Caco-2 (cell line): Measurements from ENCODE around the gene CCDC102A. TPM values are rescaled to one million over a fixed set of nuclear protein-coding genes. Genes with fewer than 3 reads are reported as not detected.

ENCODE experiments used
- BruUV-seq: library from RNA; stranded (reverse); fragments of 400-500 nt; replicated peaks from 2 replicates; lab custom pipeline; 2021; lab: Mats Ljungman, UMichigan
- CTCF ChIA-PET: fragments of 300-600 bp; sonication (Branson Sonifier 250); formaldehyde crosslinking; loops from one replicate; lab custom pipeline; 2022; ENCODE audit warnings: antibody characterized with exemption; lab: Charles Lee
- POLR2A ChIA-PET: fragments of 300-600 bp; sonication (Branson Sonifier 250); formaldehyde crosslinking; loops from one replicate; lab custom pipeline; 2022; ENCODE audit warnings: antibody characterized with exemption; lab: Charles Lee
- DNase-seq, 2 experiments: peaks; one replicate each; pipeline versions ENCODE4 v3.0.0 to v3.0.0-alpha.2; 2020 to 2022
- H3K27me3 ChIP-seq: replicated peaks from 2 replicates; pipeline ENCODE4 v1.6.0; 2011; ENCODE audit warnings: low read length; ENCODE audit not compliant: control insufficient read depth, insufficient read depth
- H3K36me3 ChIP-seq: 2 replicates; pipeline ENCODE4 v1.5.1; 2011; ENCODE audit warnings: low read length; ENCODE audit not compliant: control insufficient read depth, insufficient read depth
- H3K4me1 ChIP-seq: fragments of 250-450 bp; sonication (Bioruptor Pico); 2 replicates; pipeline ENCODE4 v1.5.1; 2020; ENCODE audit warnings: mild to moderate bottlenecking
- H3K4me3 ChIP-seq: 2 replicates; pipeline ENCODE4 v1.5.1; 2011; ENCODE audit warnings: low read depth, mild to moderate bottlenecking, control low read depth, low read length
- H3K9me3 ChIP-seq: fragments of 250-450 bp; sonication (Bioruptor Pico); 2 replicates; pipeline ENCODE4 v1.5.1; 2020; ENCODE audit warnings: mild to moderate bottlenecking, moderate library complexity
- H3K27ac Mint-ChIP-seq: one replicate; pipeline ENCODE4 v1.8.0; 2022; ENCODE audit warnings: mixed read lengths; ENCODE audit not compliant: unreplicated experiment
- H3K27me3 Mint-ChIP-seq: one replicate; pipeline ENCODE4 v1.8.0; 2022; ENCODE audit warnings: mixed read lengths; ENCODE audit not compliant: insufficient read depth, unreplicated experiment
- H3K36me3 Mint-ChIP-seq: one replicate; pipeline ENCODE4 v1.8.0; 2022; ENCODE audit warnings: mild to moderate bottlenecking, mixed read lengths; ENCODE audit not compliant: insufficient read depth, unreplicated experiment
- H3K4me1 Mint-ChIP-seq: one replicate; pipeline ENCODE4 v1.8.0; 2022; ENCODE audit warnings: low read depth, mixed read lengths; ENCODE audit not compliant: unreplicated experiment
- H3K4me3 Mint-ChIP-seq: one replicate; pipeline ENCODE4 v1.8.0; 2022; ENCODE audit warnings: mild to moderate bottlenecking, moderate library complexity, mixed read lengths; ENCODE audit not compliant: unreplicated experiment
- H3K9me3 Mint-ChIP-seq: one replicate; pipeline ENCODE4 v1.8.0; 2022; ENCODE audit warnings: mixed read lengths; ENCODE audit not compliant: unreplicated experiment
- intact Hi-C: fragments of 100-400 bp; cut with micrococcal nuclease; formaldehyde crosslinking; loops from one replicate; pipeline ENCODE4 v1.10.0; 2022; ENCODE audit not compliant: unreplicated experiment
- total RNA-seq: library from RNA; stranded (reverse); gene quantifications from 2 replicates; pipeline ENCODE4 v1.2.3, GENCODE V29; 2022
- TF ChIP-seq, protein P1 (sequence below), 2 experiments: fragments of 200-600 bp in 1 of 2; IDR thresholded peaks; 1 replicate in 1 of 2; 2 replicates in 1 of 2; pipeline versions ENCODE4 v1.5.1 to v1.8.0; 2011 to 2022; ENCODE audit warnings: antibody characterized with exemption in 1 of 2, control low read depth in 1 of 2, inconsistent platforms in 1 of 2, low read depth in 1 of 2, low read length in 1 of 2, mild to moderate bottlenecking in 1 of 2, moderate library complexity in 1 of 2; ENCODE audit not compliant: insufficient read depth in 1 of 2, severe bottlenecking in 1 of 2, unreplicated experiment in 1 of 2

The CCDC102A gene
- total RNA-seq, 1 experiment from 2014 or later: 11.8 TPM

DNA sequence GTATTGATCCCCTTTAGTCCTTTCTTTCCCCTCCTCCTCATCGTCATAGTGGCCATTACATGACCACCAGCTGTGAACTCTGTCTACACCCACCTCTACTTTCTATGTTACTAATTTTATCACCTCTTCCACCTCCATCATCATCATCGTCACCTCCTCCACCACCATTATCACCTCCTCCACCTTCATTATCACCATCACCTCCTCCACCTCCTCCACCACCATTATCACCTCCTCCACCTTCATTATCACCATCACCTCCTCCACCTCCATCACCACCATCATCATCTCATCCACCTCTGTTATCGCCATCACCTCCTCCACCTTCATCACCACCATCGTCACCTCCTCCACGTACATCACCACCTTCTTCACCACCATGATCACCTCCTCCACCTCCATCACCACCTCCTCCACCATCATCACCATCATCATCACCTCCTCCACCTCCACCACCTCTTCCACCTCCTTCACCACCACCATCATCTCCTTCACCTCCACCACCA lies 31.9 kb upstream of the CCDC102A start:
- Histone ChIP-seq H3K9me3 (no peaks in the 10 kb centered on the region), H3K27me3 (no peaks in the 10 kb centered on the region), H3K4me1 (no peaks in the 10 kb centered on the region), H3K4me3 (no peak overlapping the region), H3K36me3 (no peaks in the 10 kb centered on the region)
- POLR2A ChIA-PET: no interaction called here
- no TSS peak for BruUV-seq
- H3K4me3 Mint-ChIP-seq: no peak overlapping the region
- TF ChIP-seq, protein P1, sequence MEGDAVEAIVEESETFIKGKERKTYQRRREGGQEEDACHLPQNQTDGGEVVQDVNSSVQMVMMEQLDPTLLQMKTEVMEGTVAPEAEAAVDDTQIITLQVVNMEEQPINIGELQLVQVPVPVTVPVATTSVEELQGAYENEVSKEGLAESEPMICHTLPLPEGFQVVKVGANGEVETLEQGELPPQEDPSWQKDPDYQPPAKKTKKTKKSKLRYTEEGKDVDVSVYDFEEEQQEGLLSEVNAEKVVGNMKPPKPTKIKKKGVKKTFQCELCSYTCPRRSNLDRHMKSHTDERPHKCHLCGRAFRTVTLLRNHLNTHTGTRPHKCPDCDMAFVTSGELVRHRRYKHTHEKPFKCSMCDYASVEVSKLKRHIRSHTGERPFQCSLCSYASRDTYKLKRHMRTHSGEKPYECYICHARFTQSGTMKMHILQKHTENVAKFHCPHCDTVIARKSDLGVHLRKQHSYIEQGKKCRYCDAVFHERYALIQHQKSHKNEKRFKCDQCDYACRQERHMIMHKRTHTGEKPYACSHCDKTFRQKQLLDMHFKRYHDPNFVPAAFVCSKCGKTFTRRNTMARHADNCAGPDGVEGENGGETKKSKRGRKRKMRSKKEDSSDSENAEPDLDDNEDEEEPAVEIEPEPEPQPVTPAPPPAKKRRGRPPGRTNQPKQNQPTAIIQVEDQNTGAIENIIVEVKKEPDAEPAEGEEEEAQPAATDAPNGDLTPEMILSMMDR (IDR thresholded peaks at IDR 0.05; ENCODE audit: insufficient read depth in 1 of 2, low read depth in 1 of 2, low read length in 1 of 2, severe bottlenecking in 1 of 2, unreplicated experiment in 1 of 2): no peak
- no peaks in the 10 kb centered on the region for H3K27me3 Mint-ChIP-seq
- peaks cover 17% of the 10 kb centered on the region for H3K36me3 Mint-ChIP-seq
- no peak overlapping the region for H3K27ac Mint-ChIP-seq
- peaks cover 7% of the 10 kb centered on the region for H3K4me1 Mint-ChIP-seq
- DNase-seq: no peak
- CTCF ChIA-PET: interaction anchor here (0.6 kb wide), 1 partner anchor 12 kb away, joined by 4 read pairs; no protein-coding TSS in a partner anchor
- intact Hi-C loops: no loop called here
- peaks cover 24% of the 10 kb centered on the region for H3K9me3 Mint-ChIP-seq

DNA sequence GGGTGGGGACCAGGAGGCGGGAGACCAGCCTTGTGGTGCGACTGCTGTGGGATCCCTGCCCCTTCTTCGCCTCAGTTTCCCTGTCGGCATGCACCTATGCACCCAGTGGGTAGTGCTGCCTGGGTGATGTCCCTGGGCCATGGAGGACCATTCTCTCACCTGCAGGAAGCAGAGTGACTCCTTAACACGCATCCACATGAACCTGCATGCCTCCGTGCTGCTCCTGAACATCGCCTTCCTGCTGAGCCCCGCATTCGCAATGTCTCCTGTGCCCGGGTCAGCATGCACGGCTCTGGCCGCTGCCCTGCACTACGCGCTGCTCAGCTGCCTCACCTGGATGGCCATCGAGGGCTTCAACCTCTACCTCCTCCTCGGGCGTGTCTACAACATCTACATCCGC lies 31.3 kb upstream of the CCDC102A start:
- no peak overlapping the region for H3K4me3 Mint-ChIP-seq
- Histone ChIP-seq H3K4me3 (no peak overlapping the region), H3K27me3 (no peaks in the 10 kb centered on the region), H3K36me3 (no peaks in the 10 kb centered on the region), H3K9me3 (no peaks in the 10 kb centered on the region), H3K4me1 (no peaks in the 10 kb centered on the region)
- intact Hi-C loops: no loop called here
- H3K9me3 Mint-ChIP-seq: peaks cover 24% of the 10 kb centered on the region
- no peak for DNase-seq
- no peak overlapping the region for H3K27ac Mint-ChIP-seq
- no TSS peak for BruUV-seq
- ChIA-PET POLR2A (no interaction called here), CTCF (interaction anchor here (0.6 kb wide), 1 partner anchor 12 kb away, joined by 4 read pairs; no protein-coding TSS in a partner anchor)
- H3K36me3 Mint-ChIP-seq: peaks cover 17% of the 10 kb centered on the region
- TF ChIP-seq, protein P1 (IDR thresholded peaks at IDR 0.05; ENCODE audit: insufficient read depth in 1 of 2, low read depth in 1 of 2, low read length in 1 of 2, severe bottlenecking in 1 of 2, unreplicated experiment in 1 of 2): no peak
- H3K4me1 Mint-ChIP-seq: peaks cover 7% of the 10 kb centered on the region
- no peaks in the 10 kb centered on the region for H3K27me3 Mint-ChIP-seq

DNA sequence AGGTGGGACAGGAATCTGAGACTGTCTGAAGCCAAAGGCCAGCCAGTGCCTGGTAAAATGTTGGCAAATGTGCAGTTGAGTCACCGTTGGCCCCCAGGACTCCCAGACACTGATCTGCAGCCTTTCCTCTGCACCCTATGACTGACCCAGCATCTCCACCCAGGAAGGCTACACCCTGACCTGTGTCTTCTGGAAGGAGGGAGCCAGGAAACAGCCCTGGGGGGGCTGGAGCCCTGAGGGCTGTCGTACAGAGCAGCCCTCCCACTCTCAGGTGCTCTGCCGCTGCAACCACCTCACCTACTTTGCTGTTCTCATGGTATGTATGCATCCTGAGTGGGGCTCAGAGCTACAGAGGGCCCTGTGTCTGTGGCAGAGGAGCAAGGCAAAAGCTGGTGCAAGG lies 30.1 kb upstream of the CCDC102A start:
- H3K27ac Mint-ChIP-seq: no peak overlapping the region
- H3K4me1 Mint-ChIP-seq: peaks cover 7% of the 10 kb centered on the region
- Histone ChIP-seq H3K36me3 (no peaks in the 10 kb centered on the region), H3K4me3 (no peak overlapping the region), H3K27me3 (no peaks in the 10 kb centered on the region), H3K9me3 (peaks cover 7% of the 10 kb centered on the region; the same call in 1 of the 2 replicates), H3K4me1 (no peaks in the 10 kb centered on the region)
- H3K4me3 Mint-ChIP-seq: no peak overlapping the region
- CTCF ChIA-PET: no interaction called here
- DNase-seq: no peak
- H3K27me3 Mint-ChIP-seq: no peaks in the 10 kb centered on the region
- no TSS peak for BruUV-seq
- TF ChIP-seq, protein P1 (IDR thresholded peaks at IDR 0.05; ENCODE audit: insufficient read depth in 1 of 2, low read depth in 1 of 2, low read length in 1 of 2, severe bottlenecking in 1 of 2, unreplicated experiment in 1 of 2): no peak
- peaks cover 17% of the 10 kb centered on the region for H3K36me3 Mint-ChIP-seq
- H3K9me3 Mint-ChIP-seq: peaks cover 32% of the 10 kb centered on the region
- POLR2A ChIA-PET: interaction anchor here (0.6 kb wide), 1 partner anchor 296 kb away, joined by 4 read pairs; no protein-coding TSS in a partner anchor
- intact Hi-C loops: no loop called here
